ENCODE results near the gene MATN3. TPM values are rescaled to one million over a fixed set of nuclear protein-coding genes. Genes with fewer than 3 reads are reported as not detected.

Gene MATN3
- total and polyA plus RNA-seq, 4 experiments from 2014 or later: not detected

DNA sequence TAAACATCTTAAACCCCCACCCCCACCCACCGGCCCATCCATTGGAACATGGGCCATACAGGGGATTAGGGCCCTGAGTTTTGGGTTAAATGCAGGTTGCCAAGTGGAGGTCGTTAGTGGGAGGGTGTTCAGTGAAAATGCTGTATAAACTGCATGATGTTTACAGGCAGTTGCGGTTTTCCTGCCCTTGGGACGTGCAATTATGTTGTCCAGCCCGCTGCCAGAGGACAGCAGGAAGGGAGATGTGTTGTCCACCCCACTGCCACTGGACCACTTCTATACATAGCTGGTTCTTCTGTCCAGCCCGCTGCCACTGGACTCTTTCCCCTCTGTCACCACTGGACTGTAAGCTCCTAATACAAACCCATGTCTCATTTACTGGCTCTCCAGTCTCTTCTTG, 41.7 kb upstream of the MATN3 start:
- no peak for DNase-seq
- Mint-ChIP-seq H3K9me3 (peaks cover 0 to 2% (median 0%) of the 10 kb centered on the region in 8 donors), H3K27ac (no peak overlapping the region), H3K4me3 (no peak overlapping the region), H3K4me1 (peaks cover 12 to 16% (median 14%) of the 10 kb centered on the region in 4 donors), H3K36me3 (peaks cover 0 to 6% of the 10 kb centered on the region in 2 donors), H3K27me3 (peaks cover 20 to 24% of the 10 kb centered on the region in 2 donors)
- H3K9me3 ChIP-seq (ENCODE audit: control insufficient read depth in 1 of 2, low read length in 2 of 2): no peaks in the 10 kb centered on the region
- peaks cover 13% of the 10 kb centered on the region for H3K27me3 ChIP-seq (ENCODE audit: insufficient read depth, low read length)
- no peaks in the 10 kb centered on the region for H3K36me3 ChIP-seq (ENCODE audit: insufficient read depth, low read length)
- CTCF ChIA-PET (ENCODE audit: partially characterized antibody): interaction anchor here (4.5 kb wide), 1 partner anchor 38 kb away, joined by 19 read pairs; no protein-coding TSS in a partner anchor
- no peak overlapping the region for H3K27ac ChIP-seq (ENCODE audit: low read depth, low read length)
- no peak overlapping the region for H3K4me3 ChIP-seq (ENCODE audit: low read length in 2 of 2)
- peaks cover 21% of the 10 kb centered on the region for H3K4me1 ChIP-seq (ENCODE audit: insufficient read depth, low read length)
- POLR2A ChIA-PET (ENCODE audit: partially characterized antibody): no interaction called here
- intact Hi-C loops (cut with micrococcal nuclease): loop anchor here (5.0 to 10.0 kb wide), 3 partner anchors 42 to 771 kb away; partner anchors contain the start of genes LDAH and MATN3

GRCh38 chr2:20052861-20053281, 40.4 kb upstream of the MATN3 start:
- Mint-ChIP-seq H3K27me3 (peaks cover 20 to 22% of the 10 kb centered on the region in 2 donors), H3K9me3 (peaks cover 0 to 2% (median 0%) of the 10 kb centered on the region in 8 donors), H3K27ac (no peak overlapping the region), H3K4me1 (peaks cover 20 to 26% (median 24%) of the 10 kb centered on the region in 4 donors), H3K36me3 (peaks cover 0 to 6% of the 10 kb centered on the region in 2 donors), H3K4me3 (no peak overlapping the region)
- ChIA-PET POLR2A (ENCODE audit: partially characterized antibody) (interaction anchor here (0.7 to 3.1 kb wide), 4 partner anchors 8 to 184 kb away, joined by 3 to 17 read pairs (median 5); partner anchors contain the start of gene TTC32), CTCF (ENCODE audit: partially characterized antibody) (interaction anchor here (1.5 to 4.5 kb wide), 2 partner anchors 37 to 97 kb away, joined by 5 to 19 read pairs; no protein-coding TSS in a partner anchor)
- peak in 1 of 5 donors; percentile 15 for DNase-seq
- peak overlapping the region in 1 of 2 donors; percentile 90 for H3K4me3 ChIP-seq (ENCODE audit: low read length in 2 of 2)
- H3K4me1 ChIP-seq (ENCODE audit: insufficient read depth, low read length): peaks cover 34% of the 10 kb centered on the region
- intact Hi-C loops (cut with micrococcal nuclease): loop anchor here (5.0 to 10.0 kb wide), 3 partner anchors 41 to 772 kb away; partner anchors contain the start of genes LDAH and MATN3
- H3K27me3 ChIP-seq (ENCODE audit: insufficient read depth, low read length): peaks cover 13% of the 10 kb centered on the region
- no peak overlapping the region for H3K27ac ChIP-seq (ENCODE audit: low read depth, low read length)
- H3K9me3 ChIP-seq (ENCODE audit: control insufficient read depth in 1 of 2, low read length in 2 of 2): no peaks in the 10 kb centered on the region
- no peaks in the 10 kb centered on the region for H3K36me3 ChIP-seq (ENCODE audit: insufficient read depth, low read length)

DNA sequence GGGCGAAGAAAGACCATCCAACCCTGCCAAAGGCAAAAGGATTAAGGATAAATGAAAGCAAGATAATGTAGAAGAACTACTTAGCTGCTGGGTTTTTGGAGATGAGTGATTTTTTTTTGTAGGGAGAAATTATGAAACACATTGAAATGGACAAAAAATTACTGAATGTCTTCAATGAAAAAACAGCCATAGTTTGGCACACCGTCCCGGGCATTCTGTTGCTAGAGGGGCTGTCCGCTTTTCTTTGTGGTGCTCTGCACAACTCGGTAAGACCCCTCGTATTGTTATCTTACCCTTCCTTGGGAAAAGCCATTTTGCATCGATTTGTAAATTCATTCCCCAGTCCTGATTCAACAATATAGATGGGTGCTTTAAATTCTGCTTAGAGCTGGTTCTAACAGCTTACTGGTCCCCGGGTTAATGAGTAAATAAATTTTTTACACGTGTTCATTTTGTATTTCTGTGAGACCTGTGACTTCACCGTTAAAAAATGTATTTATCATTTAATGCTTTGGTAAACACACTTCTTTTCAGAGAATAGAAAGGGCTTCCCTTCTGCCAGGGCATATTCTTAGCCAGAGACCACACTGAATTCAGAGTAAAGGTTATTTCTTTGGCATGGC, 39.9 kb upstream of the MATN3 start:
- no peak overlapping the region for H3K27ac Mint-ChIP-seq
- CTCF ChIA-PET (ENCODE audit: partially characterized antibody): interaction anchor here (1.5 to 4.5 kb wide), 4 partner anchors 10 to 97 kb away, joined by 3 to 19 read pairs (median 4); no protein-coding TSS in a partner anchor
- H3K27ac ChIP-seq (ENCODE audit: low read depth, low read length): peak overlapping the region; percentile 94
- peak in 1 of 5 donors; percentile 1 for DNase-seq
- peak overlapping the region; percentile 76 to 90 for H3K4me3 ChIP-seq (ENCODE audit: low read length in 2 of 2)
- H3K9me3 ChIP-seq (ENCODE audit: control insufficient read depth in 1 of 2, low read length in 2 of 2): no peaks in the 10 kb centered on the region
- H3K36me3 Mint-ChIP-seq: peaks cover 0 to 6% of the 10 kb centered on the region in 2 donors
- H3K36me3 ChIP-seq (ENCODE audit: insufficient read depth, low read length): no peaks in the 10 kb centered on the region
- no peak overlapping the region for H3K4me3 Mint-ChIP-seq
- peaks cover 17 to 19% of the 10 kb centered on the region in 2 donors for H3K27me3 Mint-ChIP-seq
- peaks cover 21 to 29% (median 25%) of the 10 kb centered on the region in 4 donors for H3K4me1 Mint-ChIP-seq
- H3K4me1 ChIP-seq (ENCODE audit: insufficient read depth, low read length): peaks cover 35% of the 10 kb centered on the region
- H3K9me3 Mint-ChIP-seq: peaks cover 0 to 2% (median 0%) of the 10 kb centered on the region in 8 donors
- intact Hi-C loops (cut with micrococcal nuclease): loop anchor here (5.0 to 10.0 kb wide), 3 partner anchors 40 to 772 kb away; partner anchors contain the start of genes LDAH and MATN3
- POLR2A ChIA-PET (ENCODE audit: partially characterized antibody): interaction anchor here (0.6 to 3.1 kb wide), 7 partner anchors 9 to 291 kb away, joined by 3 to 19 read pairs (median 5); partner anchors contain the start of genes TTC32 and WDR35
- peaks cover 13% of the 10 kb centered on the region for H3K27me3 ChIP-seq (ENCODE audit: insufficient read depth, low read length)

DNA sequence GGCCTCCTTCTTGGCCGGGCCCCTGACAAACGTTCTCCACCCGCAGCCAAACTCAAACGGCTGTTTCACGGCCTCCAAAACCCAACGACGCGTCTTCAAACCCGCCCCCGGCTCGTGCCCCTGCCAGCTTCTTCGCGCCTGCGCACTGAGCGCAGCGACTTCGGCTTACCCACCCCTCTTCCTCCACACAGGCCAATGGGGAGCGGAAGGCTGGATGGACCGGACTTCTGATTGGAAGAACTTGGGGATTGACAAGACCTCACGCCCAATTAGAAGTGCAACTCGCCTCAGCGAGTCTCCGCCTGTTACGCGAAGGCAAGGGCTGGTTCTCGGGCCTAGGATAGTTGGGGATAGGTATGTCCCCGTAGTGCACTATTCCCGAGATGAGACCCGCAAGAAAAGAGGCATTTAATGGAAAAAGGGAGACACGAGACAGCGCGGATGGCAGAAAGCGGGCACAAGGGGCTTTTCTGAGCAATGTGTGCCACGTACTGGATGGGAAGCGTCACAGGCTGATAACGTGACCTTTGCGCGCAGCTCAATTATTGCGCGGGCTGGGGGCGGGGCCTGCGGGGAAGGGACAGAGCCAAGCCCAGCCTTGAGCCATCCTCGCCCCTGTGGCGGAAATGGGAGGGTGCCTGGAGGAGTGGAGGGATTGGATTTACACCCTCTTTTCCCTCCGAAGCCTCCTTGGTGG, 39.2 kb upstream of the MATN3 start, which contains the start of gene LAPTM4A:
TSS of gene LAPTM4A (minus strand) at position 97 of the 697 bp plus-strand sequence. CDS start 108 bp downstream, outside the sequence.
- no peak within 1 kb of the TSS for H3K27ac Mint-ChIP-seq
- intact Hi-C loops (cut with micrococcal nuclease): loop anchor here (1.0 to 10.0 kb wide), 10 partner anchors 39 to 1491 kb away; partner anchors contain the start of genes HS1BP3, LDAH, MATN3 and RDH14
- peaks cover 13 to 15% of the 10 kb centered on the region in 2 donors for H3K27me3 Mint-ChIP-seq

DNA sequence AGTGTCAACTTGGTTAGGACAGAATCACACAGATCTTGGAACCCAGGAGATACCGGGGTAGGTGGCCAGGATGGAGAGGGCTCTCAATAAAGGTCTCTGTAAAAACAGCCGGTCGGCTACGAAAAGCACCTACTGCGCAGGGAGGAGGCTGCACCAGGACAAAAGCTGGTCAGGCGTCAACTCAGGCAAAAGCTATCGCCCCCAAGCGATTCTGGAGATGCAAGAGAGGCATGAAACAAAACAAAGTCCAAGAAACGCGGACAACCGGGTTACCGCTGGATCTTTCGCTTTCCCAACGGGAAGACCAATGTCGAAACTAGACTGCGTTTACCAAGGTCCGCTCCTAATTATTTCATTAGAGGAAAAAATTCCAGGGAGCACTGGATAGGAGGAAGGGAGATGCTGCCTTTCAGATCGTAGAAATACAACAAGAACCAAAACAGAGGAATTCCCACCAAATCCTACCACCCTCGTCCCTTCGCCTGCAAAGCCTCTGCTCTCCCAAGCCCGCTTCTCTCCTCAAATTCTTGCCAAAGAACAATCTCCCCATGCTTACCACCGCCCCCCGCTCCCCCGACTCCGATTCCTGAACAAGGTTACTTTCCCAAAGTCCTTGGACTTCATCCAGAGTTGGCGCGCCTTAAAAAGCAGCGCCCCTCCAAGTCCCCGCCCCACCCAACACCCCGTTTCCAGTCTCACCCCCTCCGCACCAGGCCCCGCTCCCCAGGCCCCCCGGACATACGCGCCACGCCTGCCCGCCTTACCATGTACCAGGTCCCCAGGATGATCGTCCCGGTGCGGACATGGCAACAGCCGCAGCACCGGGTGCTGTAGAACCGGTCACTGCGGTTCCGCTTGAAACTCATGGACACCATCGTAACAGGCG, 38.4 kb upstream of the MATN3 start:
- H3K27me3 Mint-ChIP-seq: peaks cover 10 to 12% of the 10 kb centered on the region in 2 donors

More for the DNA sequence above, 39.2 kb upstream of the MATN3 start, which contains the start of gene LAPTM4A:
- peaks cover 23 to 32% (median 26%) of the 10 kb centered on the region in 4 donors for H3K4me1 Mint-ChIP-seq
- peaks cover 35% of the 10 kb centered on the region for H3K4me1 ChIP-seq (ENCODE audit: insufficient read depth, low read length)
- H3K27ac ChIP-seq (ENCODE audit: low read depth, low read length): peak within 1 kb of the TSS; percentile 94
- DNase-seq: peak; percentile 97 to 99 (median 99)
- H3K4me3 ChIP-seq (ENCODE audit: low read length in 2 of 2): peak within 1 kb of the TSS; percentile 76 to 90
- H3K36me3 ChIP-seq (ENCODE audit: insufficient read depth, low read length): no peaks in the 10 kb centered on the region
- ChIA-PET POLR2A (ENCODE audit: partially characterized antibody) (interaction anchor here (0.6 to 3.1 kb wide), 9 partner anchors 10 to 1491 kb away, joined by 3 to 19 read pairs (median 5); partner anchors contain the start of genes RDH14, TTC32 and WDR35), CTCF (ENCODE audit: partially characterized antibody) (interaction anchor here (1.5 to 4.5 kb wide), 5 partner anchors 11 to 149 kb away, joined by 3 to 19 read pairs (median 4); no protein-coding TSS in a partner anchor)
- H3K36me3 Mint-ChIP-seq: peaks cover 0 to 8% of the 10 kb centered on the region in 2 donors
- no peak within 1 kb of the TSS for H3K4me3 Mint-ChIP-seq
- no peaks in the 10 kb centered on the region for H3K9me3 ChIP-seq (ENCODE audit: control insufficient read depth in 1 of 2, low read length in 2 of 2)
- peaks cover 8% of the 10 kb centered on the region for H3K27me3 ChIP-seq (ENCODE audit: insufficient read depth, low read length)
- no peaks in the 10 kb centered on the region for H3K9me3 Mint-ChIP-seq

More for the DNA sequence above, 38.4 kb upstream of the MATN3 start:
- Mint-ChIP-seq H3K27ac (no peak overlapping the region), H3K4me1 (peaks cover 23 to 32% (median 26%) of the 10 kb centered on the region in 4 donors), H3K4me3 (no peak overlapping the region), H3K9me3 (no peaks in the 10 kb centered on the region), H3K36me3 (peaks cover 0 to 8% of the 10 kb centered on the region in 2 donors)
- peak in 1 of 5 donors; percentile 49 for DNase-seq
- Histone ChIP-seq H3K27ac (ENCODE audit: low read depth, low read length) (peak overlapping the region; percentile 94), H3K27me3 (ENCODE audit: insufficient read depth, low read length) (peaks cover 3% of the 10 kb centered on the region), H3K4me3 (ENCODE audit: low read length in 2 of 2) (peak overlapping the region; percentile 76 to 90), H3K9me3 (ENCODE audit: control insufficient read depth in 1 of 2, low read length in 2 of 2) (no peaks in the 10 kb centered on the region), H3K36me3 (ENCODE audit: insufficient read depth, low read length) (no peaks in the 10 kb centered on the region), H3K4me1 (ENCODE audit: insufficient read depth, low read length) (peaks cover 35% of the 10 kb centered on the region)
- POLR2A ChIA-PET (ENCODE audit: partially characterized antibody): interaction anchor here (0.6 to 3.1 kb wide), 7 partner anchors 16 to 1491 kb away, joined by 5 to 19 read pairs (median 5); partner anchors contain the start of genes RDH14, TTC32 and WDR35
- intact Hi-C loops (cut with micrococcal nuclease): loop anchor here (1.0 to 10.0 kb wide), 10 partner anchors 39 to 1491 kb away; partner anchors contain the start of genes HS1BP3, LDAH, MATN3 and RDH14
- CTCF ChIA-PET (ENCODE audit: partially characterized antibody): interaction anchor here (1.5 to 4.5 kb wide), 4 partner anchors 12 to 148 kb away, joined by 3 to 19 read pairs (median 4); no protein-coding TSS in a partner anchor

Data from CD4-positive, alpha-beta memory T cell (primary cell).